K562 (cell line): Measurements from ENCODE around the gene HAPSTR1. TPM values are rescaled to one million over a fixed set of nuclear protein-coding genes. Genes with fewer than 3 reads are reported as not detected.

Experiments
- ATF7 ChIP-seq: fragments of 450-650 bp; IDR thresholded peaks from 2 replicates; pipeline ENCODE4 v1.7.1; 2014; ENCODE audit warnings: mild to moderate bottlenecking, moderate library complexity
- CBFA2T3 ChIP-seq: fragments of 450-650 bp; IDR thresholded peaks from 2 replicates; pipeline ENCODE4 v1.6.1; 2017
- CCNT2 ChIP-seq: IDR thresholded peaks from 2 replicates; pipeline ENCODE4 v1.6.1; 2011; ENCODE audit warnings: borderline replicate concordance, low read depth, mild to moderate bottlenecking, moderate library complexity, mixed read lengths, low read length; ENCODE audit not compliant: insufficient read length; ENCODE audit errors: extremely low read depth
- E2F4 ChIP-seq: sonication (generic); formaldehyde crosslinking; IDR thresholded peaks from 2 replicates; pipeline ENCODE4 v1.8.0; 2022; ENCODE audit warnings: mild to moderate bottlenecking, low read depth, missing genetic modification reagents
- ETS1 ChIP-seq: conservative IDR thresholded peaks from 2 replicates; pipeline ENCODE4 v1.6.1; 2011; ENCODE audit warnings: low read depth, mild to moderate bottlenecking, low read length; ENCODE audit not compliant: control insufficient read depth
- ETV1 ChIP-seq: fragments of 450-650 bp; conservative IDR thresholded peaks from 2 replicates; pipeline ENCODE4 v1.6.1; 2016; ENCODE audit warnings: missing genetic modification characterization, control low read depth, low read depth, missing compliant biosample characterization
- GABPB2 ChIP-seq: fragments of 250-450 bp; sonication (Bioruptor Pico); conservative IDR thresholded peaks from 2 replicates; pipeline ENCODE4 v1.5.1; 2021; ENCODE audit warnings: mild to moderate bottlenecking
- ID3 ChIP-seq, 2 experiments: fragments of 250-450 bp in 1 of 2; fragments of 450-650 bp in 1 of 2; sonication (Bioruptor Pico) in 1 of 2; IDR thresholded peaks; 2 replicates each; pipeline versions ENCODE4 v1.6.1 to v1.8.0; 2016 to 2021; ENCODE audit warnings: mild to moderate bottlenecking in 2 of 2, moderate library complexity in 2 of 2, missing compliant biosample characterization in 1 of 2, missing genetic modification characterization in 1 of 2
- KAT7 ChIP-seq: sonication (generic); formaldehyde crosslinking; IDR thresholded peaks from 2 replicates; pipeline ENCODE4 v1.8.0; 2022; ENCODE audit warnings: missing genetic modification reagents, mild to moderate bottlenecking, borderline replicate concordance
- MCM2 ChIP-seq: fragments of 450-650 bp; IDR thresholded peaks from 2 replicates; pipeline ENCODE4 v1.6.1; 2017; ENCODE audit warnings: low read depth, mild to moderate bottlenecking
- MLLT1 ChIP-seq, 2 experiments: fragments of 450-650 bp; IDR thresholded peaks; 2 replicates each; pipeline ENCODE4 v1.6.1; 2016
- PHB ChIP-seq: fragments of 250-450 bp; sonication (Bioruptor Pico); IDR thresholded peaks from 2 replicates; pipeline ENCODE4 v1.5.0; 2021
- PHB2 ChIP-seq: fragments of 450-650 bp; IDR thresholded peaks from 2 replicates; pipeline ENCODE4 v1.6.1; 2017; ENCODE audit warnings: low read depth
- POU5F1 ChIP-seq: fragments of 150-350 bp; IDR thresholded peaks from 2 replicates; pipeline ENCODE4 v1.6.1; 2014; ENCODE audit warnings: borderline replicate concordance, low read length, low read depth, mild to moderate bottlenecking; ENCODE audit not compliant: partially characterized antibody
- USF2 ChIP-seq: sonication (generic); formaldehyde crosslinking; IDR thresholded peaks from 2 replicates; pipeline ENCODE4 v1.5.0; 2020; ENCODE audit warnings: missing genetic modification reagents
- ZNF395 ChIP-seq: fragments of 200-800 bp; sonication (Bioruptor generic); IDR thresholded peaks from 2 replicates; pipeline ENCODE4 v1.6.1; 2017; ENCODE audit warnings: missing genetic modification characterization, missing compliant biosample characterization
- ZNF717 ChIP-seq: fragments of 250-450 bp; sonication (Bioruptor Pico); IDR thresholded peaks from 2 replicates; pipeline ENCODE4 v1.5.0; 2021
- ZZZ3 ChIP-seq: fragments of 450-650 bp; IDR thresholded peaks from 2 replicates; pipeline ENCODE4 v1.6.1; 2016; ENCODE audit warnings: antibody characterized with exemption, mild to moderate bottlenecking, moderate library complexity
- polyA plus RNA-seq, 8 experiments: library from polyadenylated mRNA; depleted of rRNA in 4 of 8; stranded (reverse) in 5 of 8; unstranded in 3 of 8; fragments of >200 nt; fragmentation: Nextera tagmentation in 2 of 8; fragmentation: Illumina TruSeq in 1 of 8; extraction: Ambion mirVana in 2 of 8; extraction: Trizol in 1 of 8; gene quantifications; 2 replicates each; pipeline versions ENCODE4 v1.2.1 to v1.2.3, GENCODE V29; 2011 to 2014; ENCODE audit warnings: inconsistent platforms in 1 of 8, missing spikeins in 1 of 8
- total RNA-seq, 7 experiments: library from RNA; depleted of rRNA in 6 of 7; stranded (reverse); fragments of >200 nt in 6 of 7; fragmentation: Illumina TruSeq in 2 of 7; extraction: Trizol in 2 of 7; gene quantifications; 2 replicates each; pipeline versions ENCODE4 v1.2.1 to v1.2.3, GENCODE V29; 2011 to 2021; ENCODE audit warnings: low replicate concordance in 1 of 7

The HAPSTR1 gene
- total and polyA plus RNA-seq, 9 of the 15 experiments (the other 6 are each of a cell fraction or from before 2014, with no cell fraction given) = 10.8 to 67.9 (median 36.5) TPM

- TF ChIP-seq MLLT1 (IDR thresholded peaks at IDR 0.05) (peak; percentile 21 to 65), ZZZ3 (no peak), ATF7 (peak; percentile 94), ETS1 (peak; percentile 79), ZNF395 (CRISPR knock-in tag) (peak; percentile 76; the same call in 1 of the 2 replicates), ID3 (CRISPR knock-in tag; IDR thresholded peaks at IDR 0.05) (no peak), ID3 (tag; IDR thresholded peaks at IDR 0.05) (no peak), CCNT2 (peak; percentile 67), E2F4 (no peak), USF2 (peak; percentile 96), POU5F1 (no peak), KAT7 (CRISPR knock-in tag) (peak; percentile 28; the same call in 1 of the 2 replicates), ZNF717 (no peak), ETV1 (peak; percentile 56; the same call in 1 of the 2 replicates), CBFA2T3 (no peak), PHB2 (0 out of 2 replicates have a peak, but pooled peaks have one; percentile 22), MCM2 (no peak), GABPB2 (CRISPR knock-in tag) (no peak), PHB (0 out of 2 replicates have a peak, but pooled peaks have one; percentile 0)
Measured at GRCh38 chr16:9090960-9091866, at the start of gene HAPSTR1 (continued).
